Measurements from ENCODE around the gene DEFB118. TPM values are rescaled to one million over a fixed set of nuclear protein-coding genes. Genes with fewer than 3 reads are reported as not detected.

Gene DEFB118
- total RNA-seq, 1 experiment from 2014 or later = not detected

DNA sequence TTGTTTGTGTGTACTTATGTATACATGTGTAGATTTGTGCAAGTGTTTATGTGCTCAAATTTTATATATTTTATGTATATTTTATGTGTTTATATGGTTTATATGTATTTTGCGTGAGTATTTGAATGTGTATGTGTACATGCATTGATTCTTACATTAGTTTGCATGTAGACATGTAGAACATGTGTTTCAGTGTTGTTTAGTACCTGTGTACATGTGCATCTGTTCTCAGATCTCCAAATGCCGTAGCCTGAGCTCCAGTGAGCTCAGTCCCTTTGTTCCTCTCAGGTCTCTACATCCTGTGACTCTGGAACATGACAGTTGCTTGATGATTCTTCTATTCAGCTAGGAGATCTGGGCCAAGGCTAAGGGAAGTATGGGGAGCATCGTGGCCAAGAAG, 26.5 kb downstream of the DEFB118 start:
- BruUV-seq (replicated peaks) = no TSS peak
- CTCF ChIA-PET = no interaction called here
- no peak overlapping the region for H3K4me3 ChIP-seq (replicated peaks in 1 of 2; ENCODE audit: low read depth in 1 of 2, low read length in 2 of 2)

More for the DNA sequence above, 26.5 kb downstream of the DEFB118 start:
- Histone ChIP-seq H3K27ac (ENCODE audit: low read depth, low read length) (no peak overlapping the region), H3K9ac (ENCODE audit: low read length) (no peak overlapping the region), H3K9me2 (ENCODE audit: insufficient read depth) (no peaks in the 10 kb centered on the region), H3K36me3 (ENCODE audit: control insufficient read depth in 1 of 2, insufficient read depth in 2 of 2, low read length in 2 of 2) (no peaks in the 10 kb centered on the region), H3K9me3 (ENCODE audit: control insufficient read depth in 1 of 2, insufficient read depth in 1 of 2, low read depth in 1 of 2, low read length in 2 of 2) (no peaks in the 10 kb centered on the region), H3K4me1 (ENCODE audit: control insufficient read depth in 1 of 2, insufficient read depth in 2 of 2, low read length in 2 of 2) (no peaks in the 10 kb centered on the region), H2AFZ (ENCODE audit: low read depth, low read length, poor library complexity, severe bottlenecking) (no peak overlapping the region), H3K4me2 (ENCODE audit: low read length) (no peak overlapping the region), H4K20me1 (ENCODE audit: insufficient read depth) (no peaks in the 10 kb centered on the region), H3K27me3 (ENCODE audit: insufficient read depth, low read length) (peaks cover 14% of the 10 kb centered on the region; the same call in 1 of the 2 replicates), H3K79me2 (ENCODE audit: insufficient read depth, low read length) (no peaks in the 10 kb centered on the region)
- ChIA-PET POLR2A (no interaction called here), RAD21 (ENCODE audit: low non-redundant PET in 1 of 2, low total read pairs in 2 of 2, uncharacterized antibody in 2 of 2, unreplicated experiment in 2 of 2) (no interaction called here)
- DNase-seq (ENCODE audit: low read depth, low spot score) = no peak
- intact Hi-C loops (cut with micrococcal nuclease) = no loop called here
- TF ChIP-seq ELF1 (IDR thresholded peaks at IDR 0.05; ENCODE audit: borderline replicate concordance, low read depth) (no peak), TCF7L2 (IDR thresholded peaks at IDR 0.05; ENCODE audit: borderline replicate concordance, extremely low read depth, insufficient read depth, insufficient read length) (no peak), EZH2 (IDR thresholded peaks at IDR 0.05) (no peak), SIN3A (IDR thresholded peaks at IDR 0.05; ENCODE audit: low read depth) (no peak), ZNF274 (IDR thresholded peaks at IDR 0.05; ENCODE audit: low read depth, low read length) (no peak), CBX3 (IDR thresholded peaks at IDR 0.05; ENCODE audit: low read depth) (no peak), POLR2AphosphoS5 (IDR thresholded peaks at IDR 0.05; ENCODE audit: low read depth, low read length) (no peak), RAD21 (IDR thresholded peaks at IDR 0.05; ENCODE audit: low read depth) (no peak), JUND (IDR thresholded peaks at IDR 0.05) (no peak), YY1 (IDR thresholded peaks at IDR 0.05; ENCODE audit: extremely low read depth, insufficient replicate concordance, low read depth, low read length) (no peak)
- TF ChIP-seq, protein P1, sequence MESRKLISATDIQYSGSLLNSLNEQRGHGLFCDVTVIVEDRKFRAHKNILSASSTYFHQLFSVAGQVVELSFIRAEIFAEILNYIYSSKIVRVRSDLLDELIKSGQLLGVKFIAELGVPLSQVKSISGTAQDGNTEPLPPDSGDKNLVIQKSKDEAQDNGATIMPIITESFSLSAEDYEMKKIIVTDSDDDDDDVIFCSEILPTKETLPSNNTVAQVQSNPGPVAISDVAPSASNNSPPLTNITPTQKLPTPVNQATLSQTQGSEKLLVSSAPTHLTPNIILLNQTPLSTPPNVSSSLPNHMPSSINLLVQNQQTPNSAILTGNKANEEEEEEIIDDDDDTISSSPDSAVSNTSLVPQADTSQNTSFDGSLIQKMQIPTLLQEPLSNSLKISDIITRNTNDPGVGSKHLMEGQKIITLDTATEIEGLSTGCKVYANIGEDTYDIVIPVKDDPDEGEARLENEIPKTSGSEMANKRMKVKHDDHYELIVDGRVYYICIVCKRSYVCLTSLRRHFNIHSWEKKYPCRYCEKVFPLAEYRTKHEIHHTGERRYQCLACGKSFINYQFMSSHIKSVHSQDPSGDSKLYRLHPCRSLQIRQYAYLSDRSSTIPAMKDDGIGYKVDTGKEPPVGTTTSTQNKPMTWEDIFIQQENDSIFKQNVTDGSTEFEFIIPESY (IDR thresholded peaks at IDR 0.05; ENCODE audit: extremely low read depth, insufficient replicate concordance, low read length) = no peak
- TF ChIP-seq, protein P2, sequence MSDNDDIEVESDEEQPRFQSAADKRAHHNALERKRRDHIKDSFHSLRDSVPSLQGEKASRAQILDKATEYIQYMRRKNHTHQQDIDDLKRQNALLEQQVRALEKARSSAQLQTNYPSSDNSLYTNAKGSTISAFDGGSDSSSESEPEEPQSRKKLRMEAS (IDR thresholded peaks at IDR 0.05) = no peak
- TF ChIP-seq, protein P3, sequence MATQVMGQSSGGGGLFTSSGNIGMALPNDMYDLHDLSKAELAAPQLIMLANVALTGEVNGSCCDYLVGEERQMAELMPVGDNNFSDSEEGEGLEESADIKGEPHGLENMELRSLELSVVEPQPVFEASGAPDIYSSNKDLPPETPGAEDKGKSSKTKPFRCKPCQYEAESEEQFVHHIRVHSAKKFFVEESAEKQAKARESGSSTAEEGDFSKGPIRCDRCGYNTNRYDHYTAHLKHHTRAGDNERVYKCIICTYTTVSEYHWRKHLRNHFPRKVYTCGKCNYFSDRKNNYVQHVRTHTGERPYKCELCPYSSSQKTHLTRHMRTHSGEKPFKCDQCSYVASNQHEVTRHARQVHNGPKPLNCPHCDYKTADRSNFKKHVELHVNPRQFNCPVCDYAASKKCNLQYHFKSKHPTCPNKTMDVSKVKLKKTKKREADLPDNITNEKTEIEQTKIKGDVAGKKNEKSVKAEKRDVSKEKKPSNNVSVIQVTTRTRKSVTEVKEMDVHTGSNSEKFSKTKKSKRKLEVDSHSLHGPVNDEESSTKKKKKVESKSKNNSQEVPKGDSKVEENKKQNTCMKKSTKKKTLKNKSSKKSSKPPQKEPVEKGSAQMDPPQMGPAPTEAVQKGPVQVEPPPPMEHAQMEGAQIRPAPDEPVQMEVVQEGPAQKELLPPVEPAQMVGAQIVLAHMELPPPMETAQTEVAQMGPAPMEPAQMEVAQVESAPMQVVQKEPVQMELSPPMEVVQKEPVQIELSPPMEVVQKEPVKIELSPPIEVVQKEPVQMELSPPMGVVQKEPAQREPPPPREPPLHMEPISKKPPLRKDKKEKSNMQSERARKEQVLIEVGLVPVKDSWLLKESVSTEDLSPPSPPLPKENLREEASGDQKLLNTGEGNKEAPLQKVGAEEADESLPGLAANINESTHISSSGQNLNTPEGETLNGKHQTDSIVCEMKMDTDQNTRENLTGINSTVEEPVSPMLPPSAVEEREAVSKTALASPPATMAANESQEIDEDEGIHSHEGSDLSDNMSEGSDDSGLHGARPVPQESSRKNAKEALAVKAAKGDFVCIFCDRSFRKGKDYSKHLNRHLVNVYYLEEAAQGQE (IDR thresholded peaks at IDR 0.05; ENCODE audit: low read depth) = no peak
- TF ChIP-seq, protein P4, sequence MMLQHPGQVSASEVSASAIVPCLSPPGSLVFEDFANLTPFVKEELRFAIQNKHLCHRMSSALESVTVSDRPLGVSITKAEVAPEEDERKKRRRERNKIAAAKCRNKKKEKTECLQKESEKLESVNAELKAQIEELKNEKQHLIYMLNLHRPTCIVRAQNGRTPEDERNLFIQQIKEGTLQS (IDR thresholded peaks at IDR 0.05) = no peak
- no peak for ATAC-seq
